Measurements from ENCODE around the gene RPS18. TPM values are rescaled to one million over a fixed set of nuclear protein-coding genes. Genes with fewer than 3 reads are reported as not detected.

RPS18 gene
- total and polyA plus RNA-seq, 2 of the 13 experiments (the other 11 are each of a cell fraction or from before 2014, with no cell fraction given), result 3,896 to 5,806 TPM

- TF ChIP-seq ATF6 (CRISPR knock-in tag; conservative IDR thresholded peaks at IDR 0.05), result no peak; the same call in 1 of the 2 replicates
- no peak for TF ChIP-seq RARG (CRISPR knock-in tag; IDR thresholded peaks at IDR 0.05; ENCODE audit: low read depth)
- no peak for TF ChIP-seq NFKBIZ (CRISPR knock-in tag; IDR thresholded peaks at IDR 0.05)
- no peak for TF ChIP-seq POGZ (CRISPR knock-in tag; IDR thresholded peaks at IDR 0.05)
- TF ChIP-seq HOXD1 (CRISPR knock-in tag; IDR thresholded peaks at IDR 0.05), result no peak
- no peak for TF ChIP-seq ARNT (IDR thresholded peaks at IDR 0.05)
- TF ChIP-seq ZNF841 (CRISPR knock-in tag; IDR thresholded peaks at IDR 0.05; ENCODE audit: borderline replicate concordance), result no peak
- TF ChIP-seq HOXA7 (CRISPR knock-in tag; IDR thresholded peaks at IDR 0.05), result no peak
- no peak for TF ChIP-seq GTF2F1 (IDR thresholded peaks at IDR 0.05; ENCODE audit: low read length)
- no peak for TF ChIP-seq PAX8 (CRISPR knock-in tag; IDR thresholded peaks at IDR 0.05; ENCODE audit: borderline replicate concordance)
- TF ChIP-seq RXRA (CRISPR knock-in tag; IDR thresholded peaks at IDR 0.05), result no peak; the same call in 1 of the 2 replicates
- no peak; the same call in 1 of the 2 replicates for TF ChIP-seq ZNF572 (CRISPR knock-in tag; IDR thresholded peaks at IDR 0.05)
- no peak for TF ChIP-seq ZHX1 (CRISPR knock-in tag; IDR thresholded peaks at IDR 0.05; ENCODE audit: low read depth)
- TF ChIP-seq GLI4 (CRISPR knock-in tag; IDR thresholded peaks at IDR 0.05; ENCODE audit: borderline replicate concordance), result no peak
- peak; percentile 50; the same call in 1 of the 2 replicates for TF ChIP-seq TBX2 (CRISPR knock-in tag; IDR thresholded peaks at IDR 0.05; ENCODE audit: borderline replicate concordance)
- TF ChIP-seq ZNF251 (CRISPR knock-in tag; IDR thresholded peaks at IDR 0.05), result no peak
- TF ChIP-seq POLR2G (IDR thresholded peaks at IDR 0.05; ENCODE audit: low read depth, low read length), result peak; percentile 90
- no peak for TF ChIP-seq ZNF747 (CRISPR knock-in tag; IDR thresholded peaks at IDR 0.05; ENCODE audit: borderline replicate concordance)
- no peak for TF ChIP-seq MTERF4 (CRISPR knock-in tag; IDR thresholded peaks at IDR 0.05)
- no peak for TF ChIP-seq SIX4 (CRISPR knock-in tag; IDR thresholded peaks at IDR 0.05)
- no peak for TF ChIP-seq HOMEZ (CRISPR knock-in tag; IDR thresholded peaks at IDR 0.05; ENCODE audit: low read depth)
- no peak for TF ChIP-seq ZNF296 (CRISPR knock-in tag; conservative IDR thresholded peaks at IDR 0.05)
These were observed 17.3 kb downstream of the RPS18 start, which contains the start of the genes PFDN6 and WDR46 (continued) for GRCh38 chr6:33288921-33289783.

Data from HepG2 (cell line).